ENCODE data around the gene CNOT6L. TPM values are rescaled to one million over a fixed set of nuclear protein-coding genes. Genes with fewer than 3 reads are reported as not detected.

CNOT6L gene
- polyA plus RNA-seq, 1 donor from 2014 or later = 14.4 TPM

GRCh38 chr4:77852892-77853495 lies 33.8 kb upstream of the CNOT6L start:
- Histone ChIP-seq H3K27me3 (ENCODE audit: insufficient read depth, low read depth, low read length) (no peaks in the 10 kb centered on the region), H3K4me2 (ENCODE audit: low read length) (no peak overlapping the region), H3K9me3 (ENCODE audit: low read length) (no peaks in the 10 kb centered on the region), H3F3A (ENCODE audit: insufficient read depth, low read length, poor library complexity, severe bottlenecking) (no peaks in the 10 kb centered on the region), H3K36me3 (ENCODE audit: insufficient read depth, low read length) (no peaks in the 10 kb centered on the region), H2AFZ (ENCODE audit: low read depth, low read length) (no peak overlapping the region), H4K20me1 (ENCODE audit: insufficient read depth) (no peaks in the 10 kb centered on the region), H3K9me2 (ENCODE audit: insufficient read depth, low read length) (no peaks in the 10 kb centered on the region), H3K79me2 (replicated peaks; ENCODE audit: insufficient read depth, low read length) (no peaks in the 10 kb centered on the region), H3K9ac (ENCODE audit: low read length) (no peak overlapping the region), H3K4me3 (ENCODE audit: low read length) (no peak overlapping the region), H3K27ac (ENCODE audit: low read length) (no peak overlapping the region)
- no peak for TF ChIP-seq EZH2 (IDR thresholded peaks at IDR 0.05; ENCODE audit: borderline replicate concordance, insufficient read depth, low read length, poor library complexity, severe bottlenecking)
- TF ChIP-seq EP300 (conservative IDR thresholded peaks at IDR 0.05; ENCODE audit: poor library complexity, severe bottlenecking) = no peak
- TF ChIP-seq, protein P1, sequence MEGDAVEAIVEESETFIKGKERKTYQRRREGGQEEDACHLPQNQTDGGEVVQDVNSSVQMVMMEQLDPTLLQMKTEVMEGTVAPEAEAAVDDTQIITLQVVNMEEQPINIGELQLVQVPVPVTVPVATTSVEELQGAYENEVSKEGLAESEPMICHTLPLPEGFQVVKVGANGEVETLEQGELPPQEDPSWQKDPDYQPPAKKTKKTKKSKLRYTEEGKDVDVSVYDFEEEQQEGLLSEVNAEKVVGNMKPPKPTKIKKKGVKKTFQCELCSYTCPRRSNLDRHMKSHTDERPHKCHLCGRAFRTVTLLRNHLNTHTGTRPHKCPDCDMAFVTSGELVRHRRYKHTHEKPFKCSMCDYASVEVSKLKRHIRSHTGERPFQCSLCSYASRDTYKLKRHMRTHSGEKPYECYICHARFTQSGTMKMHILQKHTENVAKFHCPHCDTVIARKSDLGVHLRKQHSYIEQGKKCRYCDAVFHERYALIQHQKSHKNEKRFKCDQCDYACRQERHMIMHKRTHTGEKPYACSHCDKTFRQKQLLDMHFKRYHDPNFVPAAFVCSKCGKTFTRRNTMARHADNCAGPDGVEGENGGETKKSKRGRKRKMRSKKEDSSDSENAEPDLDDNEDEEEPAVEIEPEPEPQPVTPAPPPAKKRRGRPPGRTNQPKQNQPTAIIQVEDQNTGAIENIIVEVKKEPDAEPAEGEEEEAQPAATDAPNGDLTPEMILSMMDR (IDR thresholded peaks at IDR 0.05; ENCODE audit: poor library complexity, severe bottlenecking) = no peak
- TF ChIP-seq MXI1 (conservative IDR thresholded peaks at IDR 0.05; ENCODE audit: poor library complexity, severe bottlenecking) = no peak
- no peak for TF ChIP-seq TAF1 (IDR thresholded peaks at IDR 0.05; ENCODE audit: low read depth)
- TF ChIP-seq POLR2AphosphoS5 (IDR thresholded peaks at IDR 0.05) = no peak
- TF ChIP-seq RAD21 (conservative IDR thresholded peaks at IDR 0.05) = no peak
- no peak for TF ChIP-seq SMC3 (conservative IDR thresholded peaks at IDR 0.05; ENCODE audit: poor library complexity)
- no peak for TF ChIP-seq REST (IDR thresholded peaks at IDR 0.05; ENCODE audit: borderline replicate concordance)

GRCh38 chr4:77849278-77849965 lies 30.3 kb upstream of the CNOT6L start:
- H3F3A ChIP-seq (ENCODE audit: insufficient read depth, low read length, poor library complexity, severe bottlenecking) = no peaks in the 10 kb centered on the region
- H3K9ac ChIP-seq (ENCODE audit: low read length) = no peak overlapping the region
- no peaks in the 10 kb centered on the region for H3K27me3 ChIP-seq (ENCODE audit: insufficient read depth, low read depth, low read length)
- TF ChIP-seq RAD21 (conservative IDR thresholded peaks at IDR 0.05) (no peak), POLR2AphosphoS5 (IDR thresholded peaks at IDR 0.05) (no peak), EZH2 (IDR thresholded peaks at IDR 0.05; ENCODE audit: borderline replicate concordance, insufficient read depth, low read length, poor library complexity, severe bottlenecking) (no peak)
- TF ChIP-seq, protein P1 (IDR thresholded peaks at IDR 0.05; ENCODE audit: poor library complexity, severe bottlenecking) = no peak
- H3K9me2 ChIP-seq (ENCODE audit: insufficient read depth, low read length) = no peaks in the 10 kb centered on the region
- no peaks in the 10 kb centered on the region for H4K20me1 ChIP-seq (ENCODE audit: insufficient read depth)
- H2AFZ ChIP-seq (ENCODE audit: low read depth, low read length) = no peak overlapping the region
- H3K79me2 ChIP-seq (replicated peaks; ENCODE audit: insufficient read depth, low read length) = no peaks in the 10 kb centered on the region
- H3K4me2 ChIP-seq (ENCODE audit: low read length) = no peak overlapping the region
- H3K9me3 ChIP-seq (ENCODE audit: low read length) = no peaks in the 10 kb centered on the region
- H3K27ac ChIP-seq (ENCODE audit: low read length) = no peak overlapping the region
- H3K4me3 ChIP-seq (ENCODE audit: low read length) = no peak overlapping the region
- no peaks in the 10 kb centered on the region for H3K36me3 ChIP-seq (ENCODE audit: insufficient read depth, low read length)

Data from neural cell (in vitro differentiated cells).